CD4-positive, alpha-beta T cell treated with Interferon alpha-2 for 1 hour (primary cell): ENCODE results near the gene FAM193A.
"Not testable (repeated sequence)": the region's sequence is repeated elsewhere in the genome, so short reads cannot be mapped to it uniquely, and the experiment has no call there.

ENCODE experiments used
- DNase-seq, 2 donors: peaks; one replicate each; pipeline ENCODE4 v3.0.0-alpha.2; 2020 to 2022

The FAM193A gene

DNA sequence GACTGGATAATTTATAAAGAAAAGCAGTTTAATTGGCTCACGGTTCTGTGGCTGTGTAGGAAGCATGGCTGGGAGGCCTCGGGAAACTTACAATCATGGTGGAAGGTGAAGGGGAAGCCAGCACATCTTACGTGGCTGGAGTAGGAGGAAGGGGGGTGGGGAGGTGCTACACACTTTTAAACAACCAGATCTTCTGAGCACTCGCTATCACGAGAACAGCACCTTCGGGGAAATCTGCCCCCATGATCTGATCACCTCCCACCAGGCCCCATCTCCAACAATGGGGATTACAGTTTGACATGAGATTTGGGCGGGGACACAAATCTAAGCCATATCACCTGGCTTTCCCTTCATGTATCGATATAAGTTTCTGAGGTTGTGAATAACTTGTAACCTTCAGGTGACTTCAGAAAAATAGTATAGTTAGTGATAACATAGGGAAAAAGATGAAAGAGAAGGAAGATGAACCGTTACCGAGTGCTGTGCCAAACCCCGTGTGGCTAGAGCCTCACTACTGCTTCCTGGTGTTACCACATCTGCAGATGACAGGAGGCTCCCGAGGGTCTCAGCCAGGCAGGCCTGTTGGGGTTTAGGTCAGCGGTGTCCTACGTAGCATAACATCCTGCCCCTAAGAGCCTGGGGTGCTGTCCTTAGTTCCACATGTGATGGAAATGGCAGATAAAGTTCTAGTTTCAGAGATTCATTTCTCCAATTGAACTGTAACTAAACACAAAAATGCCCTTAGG, 116.1 kb downstream of the FAM193A start:
- DNase-seq, result no peak

- DNase-seq, result no peak
These were observed 124.3 kb downstream of the FAM193A start for GRCh38 chr4:2660596-2661211.

- no peak for DNase-seq
These were observed 126.2 kb downstream of the FAM193A start for GRCh38 chr4:2662598-2662997.

GRCh38 chr4:2663275-2663674, 126.8 kb downstream of the FAM193A start:
- no peak for DNase-seq

GRCh38 chr4:2666722-2667247, 130.3 kb downstream of the FAM193A start:
- DNase-seq, result no peak

DNA sequence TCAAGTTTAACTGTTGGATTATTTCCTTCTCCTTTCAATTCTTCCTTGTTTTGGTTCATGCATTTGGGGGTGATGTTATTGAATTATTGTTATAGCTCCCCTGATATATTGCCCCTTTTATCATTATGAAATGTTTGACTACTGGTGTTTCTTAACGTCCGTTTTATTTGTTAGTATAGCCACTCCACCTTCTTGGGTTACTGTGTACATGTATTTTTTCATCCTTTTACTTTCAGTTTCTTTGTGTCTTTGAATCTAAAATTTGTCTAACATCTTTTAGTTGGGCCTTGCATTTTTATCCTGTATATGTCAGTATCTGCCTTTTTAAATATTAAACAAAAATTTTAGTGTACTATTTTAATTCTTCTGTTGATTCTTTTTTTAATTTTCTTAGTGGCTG, 131.0 kb downstream of the FAM193A start:
- DNase-seq, result no peak

DNA sequence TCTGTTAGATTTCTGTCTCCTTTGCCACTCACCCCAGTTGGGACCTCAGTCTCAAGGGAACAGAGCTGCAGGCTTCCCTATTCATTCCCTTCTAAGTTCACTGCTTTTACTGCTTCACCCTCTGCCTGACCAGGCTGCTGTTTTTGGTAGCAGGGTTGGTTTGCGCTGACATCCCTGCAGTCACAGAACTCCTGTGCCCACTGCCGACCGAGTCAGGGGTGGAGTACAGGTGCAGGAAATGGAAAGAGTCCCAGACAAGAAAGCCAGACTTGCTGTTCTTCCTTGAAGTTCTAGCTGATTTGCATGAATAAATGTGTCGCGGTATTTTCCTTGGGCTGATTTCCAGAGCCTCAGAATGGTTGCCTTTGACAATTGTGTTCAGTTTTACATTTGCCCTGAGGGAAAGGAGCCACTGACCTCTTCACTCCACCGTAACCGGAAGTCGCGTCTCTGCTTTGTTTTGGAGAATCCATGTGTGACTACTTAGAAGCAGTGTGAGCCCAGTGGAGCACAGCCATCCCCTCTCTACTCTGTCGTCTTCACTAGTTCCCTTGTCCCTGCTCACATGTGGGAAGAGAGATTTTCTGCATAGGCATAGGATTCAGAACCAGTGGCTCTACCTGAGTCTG, 134.9 kb downstream of the FAM193A start:
- DNase-seq, result no peak

DNA sequence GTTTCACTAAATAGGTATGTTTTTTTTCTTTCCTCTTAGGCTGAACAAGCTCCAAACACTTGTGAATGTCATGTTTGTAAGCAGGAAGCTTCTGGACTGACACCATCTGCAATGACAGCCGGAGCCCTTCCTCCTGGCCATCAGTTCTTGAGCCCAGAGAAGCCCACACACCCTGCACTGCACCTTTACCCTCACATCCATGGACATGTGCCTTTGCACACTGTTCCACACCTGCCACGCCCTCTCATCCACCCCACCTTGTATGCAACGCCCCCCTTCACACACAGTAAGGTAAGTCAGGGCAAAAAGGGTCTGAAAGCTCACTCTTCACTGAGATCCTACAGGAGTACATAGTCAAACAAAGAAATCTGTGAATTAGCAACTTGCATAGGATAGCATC, 135.6 kb downstream of the FAM193A start:
- DNase-seq, result no peak

- no peak for DNase-seq
These were observed 136.3 kb downstream of the FAM193A start for GRCh38 chr4:2672700-2673099.

DNA sequence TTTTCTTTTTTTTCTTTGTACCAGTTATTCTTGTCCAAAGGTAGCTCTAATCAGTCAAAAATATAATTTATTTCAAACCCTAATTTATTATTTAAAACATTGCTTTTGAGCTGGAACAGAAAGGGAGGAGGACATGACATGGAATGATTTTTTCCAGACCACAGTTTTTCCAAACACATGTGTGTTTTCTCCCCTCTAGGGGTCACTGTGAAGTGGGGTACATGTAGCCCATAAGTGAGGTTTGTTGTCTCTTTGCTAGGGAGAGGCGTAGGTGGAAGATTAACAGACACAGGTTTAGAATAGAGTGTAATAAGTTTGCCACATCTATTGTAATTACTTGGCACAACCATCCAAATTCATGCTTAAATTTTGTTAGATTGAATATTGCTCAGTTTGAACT, 136.7 kb downstream of the FAM193A start:
- no peak for DNase-seq

- not testable (repeated sequence) for DNase-seq
These were observed 143.3 kb downstream of the FAM193A start for GRCh38 chr4:2679762-2680161.

GRCh38 chr4:2684486-2684885, 148.0 kb downstream of the FAM193A start:
- no peak for DNase-seq

DNA sequence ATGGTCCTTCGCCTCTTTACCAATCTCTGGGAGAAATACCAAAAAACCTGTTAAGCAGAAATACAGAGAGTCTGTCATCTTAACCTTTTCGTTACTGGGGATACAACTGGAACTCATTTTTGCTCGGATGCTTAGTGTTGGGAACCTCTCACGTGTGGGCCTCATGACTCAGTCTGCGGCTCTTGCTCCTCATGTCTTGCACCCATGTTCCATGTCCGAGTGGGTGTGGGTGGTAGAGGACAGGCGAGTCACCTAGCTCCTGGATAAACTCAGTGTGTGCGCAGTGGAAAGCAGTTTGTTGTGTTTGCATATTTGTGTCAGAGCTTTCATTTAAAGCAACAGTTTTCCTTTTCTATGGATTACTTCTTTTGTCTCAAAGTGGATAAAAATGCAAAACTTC, 149.1 kb downstream of the FAM193A start:
- DNase-seq, result no peak

- DNase-seq, result no peak
These were observed 150.2 kb downstream of the FAM193A start for GRCh38 chr4:2686379-2687265.

GRCh38 chr4:2688281-2688680, 151.8 kb downstream of the FAM193A start:
- DNase-seq, result no peak

- DNase-seq, result no peak
These were observed 152.2 kb downstream of the FAM193A start for GRCh38 chr4:2688697-2689096.

DNA sequence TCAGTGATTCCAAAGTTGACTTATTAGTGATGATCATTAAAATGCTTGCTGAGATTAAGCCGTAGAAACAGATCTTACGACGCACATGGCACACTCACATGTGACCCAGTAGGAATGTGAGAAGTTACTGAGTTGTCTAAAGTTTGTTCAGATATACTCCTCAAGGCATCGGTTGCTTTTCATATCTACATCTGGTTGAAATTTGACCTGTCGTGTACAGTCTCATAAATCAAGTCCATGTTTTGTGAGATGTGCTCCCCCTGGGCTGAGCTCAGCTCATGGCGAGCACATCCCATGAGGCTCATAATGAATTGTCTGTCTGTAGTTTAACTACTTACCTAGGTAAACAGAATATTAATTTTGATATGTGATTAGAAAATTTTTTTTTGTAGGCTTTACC, 152.7 kb downstream of the FAM193A start:
- no peak for DNase-seq

DNA sequence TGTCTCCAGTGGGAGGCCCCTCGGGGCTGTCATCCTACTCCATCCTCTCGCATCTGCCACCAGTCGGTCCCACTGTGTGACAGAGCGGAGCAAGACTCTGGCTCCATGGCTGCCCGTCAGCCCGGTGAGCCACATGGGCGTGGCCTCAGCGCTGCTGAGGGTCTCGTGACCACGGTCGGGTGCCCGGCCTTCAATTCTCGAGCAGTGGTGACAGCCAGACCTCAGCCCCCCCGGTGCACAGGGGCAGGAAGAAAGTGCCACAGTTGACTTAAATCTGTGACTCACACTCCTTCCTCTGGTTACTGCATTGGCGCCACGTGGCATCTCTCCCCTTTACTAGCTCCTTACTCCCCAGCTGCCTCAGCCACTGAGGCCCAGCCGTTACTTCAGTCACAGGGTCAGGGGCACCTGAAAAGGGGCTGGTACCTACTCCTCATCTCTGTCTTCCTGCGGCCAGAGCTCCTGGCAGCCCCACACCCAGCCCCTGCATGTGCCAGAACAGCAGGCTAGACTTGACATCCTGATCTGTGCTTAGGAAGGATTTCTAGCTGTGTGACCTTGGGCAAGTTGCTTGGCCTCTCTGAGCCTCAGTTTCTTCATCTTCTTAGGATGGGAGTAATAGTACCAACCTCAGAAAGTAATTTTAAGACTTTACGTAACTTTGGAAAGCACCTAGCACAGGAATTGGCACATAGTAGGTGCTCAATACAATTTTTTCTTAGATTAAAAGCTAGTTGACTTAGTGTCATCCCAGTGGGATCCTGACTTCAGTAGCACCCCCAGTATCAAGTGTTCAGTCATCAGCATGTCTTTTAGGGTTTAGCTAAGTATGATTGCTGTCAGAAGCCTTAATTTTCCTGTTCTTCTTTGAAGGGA, 153.6 kb downstream of the FAM193A start:
- DNase-seq, result peak; percentile 11 to 69

GRCh38 chr4:2691313-2691712, 154.9 kb downstream of the FAM193A start:
- no peak for DNase-seq

- no peak for DNase-seq
These were observed 155.5 kb downstream of the FAM193A start for GRCh38 chr4:2691952-2692435.

DNA sequence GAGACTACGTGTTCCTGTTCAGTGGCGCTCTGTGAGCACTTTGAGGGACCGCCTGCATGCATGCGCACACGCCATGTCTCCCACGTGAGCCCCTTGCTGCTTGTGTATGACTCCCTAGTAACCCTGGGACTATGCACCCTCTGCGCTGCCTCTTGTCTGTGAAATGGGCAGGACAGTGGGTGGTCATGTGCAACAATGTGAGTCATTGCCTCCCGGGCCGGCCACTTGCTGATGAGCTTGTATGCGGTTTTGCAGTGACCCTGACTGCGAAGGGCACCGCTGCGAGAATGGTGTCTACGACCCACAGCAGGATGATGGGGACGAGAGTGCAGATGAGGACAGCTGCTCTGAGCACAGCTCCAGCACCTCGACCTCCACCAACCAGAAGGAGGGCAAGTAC, 158.2 kb downstream of the FAM193A start:
- DNase-seq, result no peak
